Stimulated activated CD8-positive, alpha-beta memory T cell treated with anti-CD3 and anti-CD28 coated beads, Interleukin-4, amount 100 ng/mL, for 48 hours (primary cell): ENCODE results near the gene CD300LB.
"Not testable (repeated sequence)": the region's sequence is repeated elsewhere in the genome, so short reads cannot be mapped to it uniquely, and the experiment has no call there.

Experiments
- DNase-seq: peaks from one replicate; pipeline ENCODE4 v3.0.0-alpha.2; 2020

The CD300LB gene

DNA sequence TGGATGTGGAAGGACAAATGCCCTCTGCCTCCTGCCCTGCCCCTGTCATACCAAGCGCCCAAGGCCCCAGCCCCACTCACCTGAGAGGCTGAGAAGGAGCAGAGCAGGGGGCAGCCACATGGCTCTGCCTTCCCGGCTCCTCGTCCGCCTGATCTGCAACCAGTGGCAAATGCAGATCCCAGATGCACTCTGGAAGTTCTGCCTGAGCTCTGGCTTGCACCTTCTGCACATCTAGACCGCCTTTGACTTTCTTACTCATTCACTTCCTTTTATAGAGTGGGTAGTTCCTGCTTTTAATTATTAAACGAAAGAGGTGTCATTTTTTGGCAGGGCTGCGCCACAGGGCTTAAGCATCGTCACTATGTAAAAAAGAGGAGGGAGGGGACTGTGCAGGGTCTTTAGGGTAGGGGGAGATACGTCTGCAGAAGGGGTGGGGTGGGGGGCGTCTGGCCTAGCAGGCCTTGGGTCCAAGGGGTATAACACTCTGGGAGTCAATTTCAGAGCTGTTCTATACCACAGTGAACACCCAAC is at the start of gene CD300LB:
Gene CD300LB (minus strand): TSS at position 245 of the 531 bp plus-strand sequence. CDS start 125 bp downstream, at position 120.
- DNase-seq = peak; percentile 19

DNA sequence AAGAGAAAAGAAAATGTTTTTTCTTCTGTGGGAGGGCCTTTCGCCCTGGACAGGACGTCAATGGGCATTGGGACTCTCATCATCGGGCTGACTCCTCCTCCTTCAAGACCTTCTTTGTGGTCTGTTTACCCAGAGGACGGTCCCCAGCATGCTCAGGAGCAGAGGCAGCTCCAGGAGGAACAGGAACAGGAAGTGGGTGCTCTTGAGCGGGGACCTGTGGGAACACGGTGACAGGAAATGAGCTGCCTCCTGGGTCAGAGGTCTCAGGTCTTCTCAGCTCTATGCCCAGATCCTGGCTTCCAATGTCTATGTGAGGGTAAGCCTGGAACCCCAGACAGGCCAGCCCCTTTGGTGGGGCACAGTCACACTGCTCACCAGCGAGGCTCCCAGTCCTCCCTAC is 48.6 kb upstream of the CD300LB start:
- DNase-seq = no peak

DNA sequence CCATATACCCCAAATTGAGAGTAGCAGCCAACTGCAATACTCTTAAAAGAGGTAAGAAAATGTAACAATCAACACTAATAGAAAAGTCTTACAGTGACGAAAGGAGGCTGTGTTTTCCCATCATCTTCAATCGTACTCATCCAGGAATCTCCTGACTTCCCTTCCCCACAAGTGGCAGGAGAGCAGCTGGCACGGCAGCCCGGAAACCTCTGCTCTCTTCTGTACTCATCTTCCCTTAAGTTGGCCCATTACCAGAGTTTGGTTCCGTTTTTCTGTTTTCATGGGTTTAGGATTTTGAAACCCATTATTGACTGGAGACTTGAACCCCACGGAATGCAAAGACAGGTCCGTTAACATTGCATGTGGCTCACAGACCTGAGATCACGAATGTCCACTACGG is 47.7 kb upstream of the CD300LB start:
- no peak for DNase-seq

- DNase-seq = no peak
Observed at GRCh38 chr17:74574489-74575142, 43.3 kb upstream of the CD300LB start.

DNA sequence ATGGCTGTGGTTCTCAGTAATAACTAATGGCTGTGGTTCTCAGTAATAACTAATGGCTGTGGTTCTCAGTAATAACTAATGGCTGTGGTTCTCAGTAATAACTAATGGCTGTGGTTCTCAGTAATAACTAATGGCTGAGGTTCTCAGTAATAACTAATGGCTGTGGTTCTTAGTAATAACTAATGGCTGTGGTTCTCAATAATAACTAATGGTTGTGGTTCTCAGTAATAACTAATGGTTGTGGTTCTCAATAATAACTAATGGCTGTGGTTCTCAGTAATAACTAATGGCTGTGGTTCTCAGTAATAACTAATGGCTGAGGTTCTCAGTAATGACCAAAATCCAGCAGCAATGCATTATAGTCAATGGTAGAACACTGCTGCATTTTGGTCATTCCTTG is 42.4 kb upstream of the CD300LB start:
- DNase-seq = not testable (repeated sequence)

- DNase-seq = no peak
Observed at GRCh38 chr17:74573169-74573568, 41.9 kb upstream of the CD300LB start.

- no peak for DNase-seq
Observed at GRCh38 chr17:74571621-74572270, 40.5 kb upstream of the CD300LB start.

GRCh38 chr17:74569020-74570003 is 38.0 kb upstream of the CD300LB start:
- peak; percentile 49 for DNase-seq

GRCh38 chr17:74568106-74568873 is 37.0 kb upstream of the CD300LB start:
- no peak for DNase-seq

- no peak for DNase-seq
Observed at GRCh38 chr17:74567397-74567796, 36.1 kb upstream of the CD300LB start, which contains the start of gene CD300H. TSS of gene CD300H (minus strand) at chr17:74567509.

DNA sequence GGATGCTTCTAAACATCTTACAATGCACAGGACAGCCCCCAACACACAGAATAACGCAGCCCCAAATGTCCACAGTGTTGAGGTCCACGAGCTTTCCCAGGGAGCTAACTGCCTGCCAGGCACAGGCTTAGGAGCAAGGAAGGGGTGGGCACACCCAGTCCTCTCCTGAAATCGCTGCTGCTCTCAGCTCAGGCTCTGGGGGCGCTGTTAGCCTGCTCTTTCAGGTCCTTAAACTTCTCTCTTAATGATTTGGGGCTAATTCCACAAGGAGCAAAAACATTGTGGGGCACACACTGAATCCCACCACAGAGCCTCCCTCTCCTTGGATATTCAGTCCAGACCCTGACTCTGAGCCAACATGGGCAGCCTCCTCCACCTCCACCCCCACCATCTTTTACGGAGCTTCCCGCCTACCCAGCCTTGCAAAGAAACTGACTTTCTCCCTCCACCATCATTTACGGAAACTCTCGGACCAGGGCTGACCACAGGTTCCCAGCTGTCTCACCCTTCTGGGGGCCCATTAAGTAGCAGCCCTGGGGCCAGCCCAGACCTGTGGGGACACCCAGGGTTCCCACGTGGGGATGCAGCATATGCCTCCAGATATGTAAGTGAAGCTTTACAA is 35.0 kb upstream of the CD300LB start:
- DNase-seq = peak; percentile 66

DNA sequence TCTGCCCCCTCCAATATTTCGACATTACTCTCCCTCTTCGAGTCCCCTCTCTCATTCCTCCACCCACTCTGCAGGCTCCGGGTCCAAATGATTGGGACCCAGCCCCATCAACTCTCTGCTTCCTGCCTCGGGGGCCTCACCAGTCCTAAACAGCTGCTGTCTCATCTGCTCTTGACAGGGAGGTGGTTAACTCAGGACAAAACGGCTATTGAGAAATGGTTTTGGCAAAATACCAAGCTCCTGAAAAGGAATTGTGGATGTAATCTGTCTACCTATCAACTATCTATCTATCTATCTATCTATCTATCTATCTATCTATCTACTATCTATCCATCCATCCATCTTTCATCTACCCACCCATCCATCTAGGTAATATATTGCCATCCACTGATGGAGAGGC is 33.9 kb upstream of the CD300LB start:
- no peak for DNase-seq

DNA sequence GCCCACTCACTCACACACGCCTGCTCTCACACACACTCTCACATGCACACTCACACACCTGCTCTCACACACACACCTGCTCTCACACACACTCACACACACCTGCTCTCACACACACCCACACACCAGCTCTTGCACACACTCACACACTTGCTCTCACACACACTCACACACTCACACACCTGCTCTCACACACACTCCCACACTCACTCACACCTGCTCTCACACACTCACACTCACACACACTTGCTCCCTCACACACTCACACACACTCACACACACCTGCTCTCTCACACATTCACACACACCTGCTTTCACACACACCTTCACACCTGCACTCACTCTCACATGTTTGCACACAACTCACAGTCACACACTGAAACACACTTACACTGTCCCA is 32.1 kb upstream of the CD300LB start:
- DNase-seq = no peak

DNA sequence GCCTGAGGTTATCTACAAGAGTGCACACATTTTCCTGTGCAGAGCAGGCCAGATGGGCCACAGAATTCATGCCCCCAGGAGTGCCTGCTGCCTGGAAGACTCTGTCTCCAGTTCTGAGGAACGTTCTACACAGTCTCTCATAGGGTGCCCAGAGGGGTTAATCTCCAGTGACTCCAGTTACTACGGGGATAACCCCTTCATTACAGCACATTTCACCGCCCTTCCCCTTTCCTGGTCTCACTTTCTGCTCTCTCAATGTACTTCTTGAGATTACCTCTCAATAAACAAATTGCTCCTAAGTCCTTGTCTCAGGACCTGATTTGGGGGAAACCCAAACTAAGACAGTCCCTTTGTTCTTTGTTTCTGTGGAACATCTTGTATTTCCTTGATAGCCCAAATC is 30.3 kb upstream of the CD300LB start:
- DNase-seq = no peak

- DNase-seq = no peak
Observed at GRCh38 chr17:74558882-74559519, 27.7 kb upstream of the CD300LB start.

DNA sequence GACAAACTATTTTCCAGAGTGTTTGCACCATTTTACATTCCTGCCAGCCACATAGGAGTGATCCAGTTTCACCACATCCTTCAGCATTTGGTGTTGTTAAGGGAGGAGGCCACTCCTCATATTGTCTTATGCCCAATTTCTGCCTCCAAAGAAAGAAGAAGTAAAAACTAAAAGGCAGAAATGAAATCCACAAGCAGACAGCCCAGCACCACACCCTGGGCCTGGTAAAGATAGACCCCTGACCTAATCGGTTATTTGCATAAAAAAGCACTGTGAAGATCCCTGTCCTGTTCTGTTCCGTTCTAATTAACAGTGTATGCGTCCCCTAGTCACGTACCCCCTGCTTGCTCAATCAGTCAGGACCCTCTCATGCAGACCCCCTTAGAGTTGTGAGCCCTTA is 27.1 kb upstream of the CD300LB start:
- DNase-seq = not testable (repeated sequence)

DNA sequence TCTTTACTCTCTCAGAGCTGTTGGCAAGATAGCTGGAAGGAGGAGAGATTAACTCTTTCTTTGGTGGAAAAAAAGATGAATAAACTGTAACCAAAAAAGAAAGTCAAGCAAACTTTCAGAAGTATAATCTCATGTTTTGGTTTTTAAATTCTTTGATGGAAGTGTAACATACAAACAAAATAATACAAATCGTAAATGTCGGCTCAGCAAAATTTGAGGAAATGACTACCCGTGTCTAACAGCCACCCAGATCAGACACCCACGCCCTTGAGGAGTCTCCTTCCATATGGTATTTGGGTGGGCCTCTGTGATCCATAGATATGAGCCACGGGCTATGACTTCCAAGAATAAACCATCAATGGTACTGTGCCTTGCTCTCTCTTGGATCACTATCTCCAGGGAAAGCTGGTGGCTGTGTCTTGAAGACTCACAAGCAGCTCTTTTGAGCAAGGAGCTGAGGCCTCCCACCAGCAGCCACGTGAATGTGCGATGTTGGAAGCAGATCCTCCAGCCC is 24.2 kb upstream of the CD300LB start:
- no peak for DNase-seq

GRCh38 chr17:74554909-74555308 is 23.6 kb upstream of the CD300LB start:
- DNase-seq = no peak

DNA sequence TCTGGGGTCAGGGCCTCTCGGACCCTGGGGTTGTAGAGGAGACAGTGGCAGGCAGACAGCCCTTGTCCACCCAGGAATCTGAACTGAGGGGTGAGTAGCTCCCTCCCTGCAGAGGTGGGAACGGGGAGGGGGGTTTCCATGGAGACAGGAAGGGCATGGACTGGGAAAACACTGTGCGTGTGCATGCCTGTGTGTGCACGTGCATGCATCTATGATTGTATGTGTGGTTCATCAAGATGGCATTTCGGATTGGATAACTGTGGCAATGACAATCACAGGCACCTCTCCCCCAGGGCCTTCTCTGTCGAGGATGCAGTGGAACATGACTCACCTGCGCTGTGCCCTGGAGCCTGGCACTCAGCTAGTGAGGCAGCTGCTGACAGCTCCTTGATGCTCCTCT is 20.8 kb upstream of the CD300LB start:
- DNase-seq = no peak

DNA sequence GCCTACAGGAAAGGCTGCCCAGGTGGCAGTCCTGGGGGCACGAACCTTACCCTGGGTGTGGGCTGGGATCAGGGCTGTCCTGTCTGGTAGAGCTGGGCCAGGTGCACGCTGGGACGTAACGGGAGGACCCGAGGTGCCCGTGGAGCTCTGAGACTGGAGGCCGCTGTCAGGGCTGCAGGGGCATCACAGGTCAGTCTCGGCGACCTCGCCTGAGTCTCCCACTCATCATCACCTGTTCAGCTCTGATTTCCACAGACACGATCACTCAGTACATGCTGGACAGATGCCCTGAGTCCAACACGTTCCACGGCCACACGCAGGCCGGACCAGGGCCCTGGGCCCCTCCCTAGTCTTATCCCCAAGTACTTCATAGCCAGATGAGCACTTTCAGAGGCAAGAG is 19.3 kb upstream of the CD300LB start:
- DNase-seq = no peak

DNA sequence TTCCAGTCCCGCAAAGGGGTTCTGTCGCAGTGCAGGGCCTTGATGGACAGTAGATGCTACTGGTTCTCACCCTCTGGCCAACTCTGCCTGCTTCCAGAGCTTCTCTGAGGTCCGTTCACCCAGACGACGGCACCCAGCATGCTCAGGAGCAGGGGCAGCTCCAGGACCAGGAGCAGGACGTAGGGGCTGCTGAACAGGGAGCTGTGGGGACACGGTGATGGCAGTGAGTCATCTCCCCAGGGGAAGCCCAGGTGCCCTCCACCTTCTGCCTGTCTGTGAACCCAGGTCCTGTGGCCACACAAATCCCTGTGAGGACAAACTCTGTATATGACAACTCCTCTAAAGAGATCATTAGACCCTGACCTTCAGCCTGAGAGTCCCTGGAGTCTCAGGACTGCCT is 18.1 kb upstream of the CD300LB start:
- no peak for DNase-seq
